K562 (cell line): ENCODE measurements around the gene NPHP3. TPM values are rescaled to one million over a fixed set of nuclear protein-coding genes. Genes with fewer than 3 reads are reported as not detected.

Experiments
- CHD7 ChIP-seq: fragments of 200-600 bp; sonication (generic); IDR thresholded peaks from one replicate; pipeline ENCODE4 v1.6.1; 2012; ENCODE audit warnings: mild to moderate bottlenecking, low read depth, low read length, inconsistent platforms
- EP300 ChIP-seq: IDR thresholded peaks from 2 replicates; pipeline ENCODE4 v1.6.1; 2012; ENCODE audit warnings: low read length, improper control_type of control experiment
- HNRNPL ChIP-seq: fragments of 200-400 bp; formaldehyde crosslinking; IDR thresholded peaks from 2 replicates; pipeline ENCODE4 v1.6.1; 2017; ENCODE audit warnings: low read depth, mild to moderate bottlenecking, low read length
- JUND ChIP-seq, 2 experiments: IDR thresholded peaks; 2 replicates in 1 of 2; 3 replicates in 1 of 2; pipeline ENCODE4 v1.6.1; 2011; ENCODE audit warnings: borderline replicate concordance in 2 of 2, low read depth in 2 of 2, low read length in 2 of 2, improper control_type of control experiment in 1 of 2, missing biosample characterization in 1 of 2, missing genetic modification characterization in 1 of 2, missing genetic modification reagents in 1 of 2
- NR2C2 ChIP-seq, 2 experiments: fragments of 200-800 bp in 1 of 2; sonication (Bioruptor generic) in 1 of 2; sonication (generic) in 1 of 2; formaldehyde crosslinking in 1 of 2; IDR thresholded peaks; 2 replicates each; pipeline versions ENCODE4 v1.6.1 to v1.8.0; 2016 to 2022; ENCODE audit warnings: mild to moderate bottlenecking in 1 of 2, missing compliant biosample characterization in 1 of 2, missing genetic modification characterization in 1 of 2, missing genetic modification reagents in 1 of 2
- POLR3A ChIP-seq: IDR thresholded peaks from 2 replicates; pipeline ENCODE4 v1.6.1; 2011; ENCODE audit warnings: borderline replicate concordance, mild to moderate bottlenecking, moderate library complexity; ENCODE audit not compliant: insufficient read length, insufficient read depth; ENCODE audit errors: extremely low read depth
- SLC30A9 ChIP-seq: fragments of 250-450 bp; sonication (Bioruptor Pico); IDR thresholded peaks from 2 replicates; pipeline ENCODE4 v1.8.0; 2022; ENCODE audit warnings: mild to moderate bottlenecking, moderate library complexity
- SMARCE1 ChIP-seq: fragments of 450-650 bp; IDR thresholded peaks from 2 replicates; pipeline ENCODE4 v1.7.1; 2016; ENCODE audit warnings: mild to moderate bottlenecking
- SOX6 ChIP-seq: fragments of 450-650 bp; IDR thresholded peaks from 2 replicates; pipeline ENCODE4 v1.6.1; 2014; ENCODE audit warnings: mild to moderate bottlenecking
- ZFP30 ChIP-seq: fragments of 250-450 bp; sonication (Bioruptor Pico); IDR thresholded peaks from 2 replicates; pipeline ENCODE4 v1.8.0; 2022; ENCODE audit warnings: moderate library complexity, mild to moderate bottlenecking, inconsistent platforms, borderline replicate concordance
- ZNF778 ChIP-seq: fragments of 450-650 bp; formaldehyde crosslinking; IDR thresholded peaks from 2 replicates; pipeline ENCODE4 v1.4.0; 2020; ENCODE audit warnings: mild to moderate bottlenecking, moderate library complexity
- polyA plus RNA-seq, 8 experiments: library from polyadenylated mRNA; depleted of rRNA in 4 of 8; stranded (reverse) in 5 of 8; unstranded in 3 of 8; fragments of >200 nt; fragmentation: Nextera tagmentation in 2 of 8; fragmentation: Illumina TruSeq in 1 of 8; extraction: Ambion mirVana in 2 of 8; extraction: Trizol in 1 of 8; gene quantifications; 2 replicates each; pipeline versions ENCODE4 v1.2.1 to v1.2.3, GENCODE V29; 2011 to 2014; ENCODE audit warnings: inconsistent platforms in 1 of 8, missing spikeins in 1 of 8
- total RNA-seq, 7 experiments: library from RNA; depleted of rRNA in 6 of 7; stranded (reverse); fragments of >200 nt in 6 of 7; fragmentation: Illumina TruSeq in 2 of 7; extraction: Trizol in 2 of 7; gene quantifications; 2 replicates each; pipeline versions ENCODE4 v1.2.1 to v1.2.3, GENCODE V29; 2011 to 2021; ENCODE audit warnings: low replicate concordance in 1 of 7
- TF ChIP-seq, protein P1 (sequence below), 3 experiments: fragments of 200-800 bp in 1 of 3; sonication (Bioruptor generic) in 1 of 3; sonication (generic) in 1 of 3; formaldehyde crosslinking in 1 of 3; IDR thresholded peaks; 2 replicates each; pipeline versions ENCODE4 v1.6.1 to v1.8.0; 2016 to 2022; ENCODE audit warnings: mild to moderate bottlenecking in 2 of 3, missing compliant biosample characterization in 2 of 3, missing genetic modification characterization in 2 of 3, missing genetic modification reagents in 1 of 3

NPHP3 gene
- total and polyA plus RNA-seq, 9 of the 15 experiments (the other 6 are each of a cell fraction or from before 2014, with no cell fraction given), result 0.62 to 13.2 (median 5.8) TPM

GRCh38 chr3:132660052-132660810 is 62.0 kb downstream of the NPHP3 start, which contains the start of gene UBA5 (continued):
- TF ChIP-seq JUND (IDR thresholded peaks at IDR 0.05; ENCODE audit: borderline replicate concordance, low read depth, low read length) (no peak), JUND (tag; IDR thresholded peaks at IDR 0.05; ENCODE audit: borderline replicate concordance, low read depth, low read length) (no peak), CHD7 (no peak), SOX6 (no peak), ZNF778 (CRISPR knock-in tag) (no peak), SMARCE1 (no peak), EP300 (no peak), NR2C2 (CRISPR knock-in tag; IDR thresholded peaks at IDR 0.05) (no peak), NR2C2 (tag; IDR thresholded peaks at IDR 0.05) (peak; percentile 56; the same call in 1 of the 2 replicates), ZFP30 (CRISPR knock-in tag) (no peak), SLC30A9 (CRISPR knock-in tag) (no peak), HNRNPL (no peak), POLR3A (no peak)
- TF ChIP-seq, protein P1, sequence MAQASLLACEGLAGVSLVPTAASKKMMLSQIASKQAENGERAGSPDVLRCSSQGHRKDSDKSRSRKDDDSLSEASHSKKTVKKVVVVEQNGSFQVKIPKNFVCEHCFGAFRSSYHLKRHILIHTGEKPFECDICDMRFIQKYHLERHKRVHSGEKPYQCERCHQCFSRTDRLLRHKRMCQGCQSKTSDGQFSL (CRISPR knock-in tag; IDR thresholded peaks at IDR 0.05), result peak; percentile 29; the same call in 1 of the 2 replicates
- TF ChIP-seq, protein P1 (tag; IDR thresholded peaks at IDR 0.05), result no peak
